Measurements from ENCODE around the gene VPS9D1.

VPS9D1 gene

DNA sequence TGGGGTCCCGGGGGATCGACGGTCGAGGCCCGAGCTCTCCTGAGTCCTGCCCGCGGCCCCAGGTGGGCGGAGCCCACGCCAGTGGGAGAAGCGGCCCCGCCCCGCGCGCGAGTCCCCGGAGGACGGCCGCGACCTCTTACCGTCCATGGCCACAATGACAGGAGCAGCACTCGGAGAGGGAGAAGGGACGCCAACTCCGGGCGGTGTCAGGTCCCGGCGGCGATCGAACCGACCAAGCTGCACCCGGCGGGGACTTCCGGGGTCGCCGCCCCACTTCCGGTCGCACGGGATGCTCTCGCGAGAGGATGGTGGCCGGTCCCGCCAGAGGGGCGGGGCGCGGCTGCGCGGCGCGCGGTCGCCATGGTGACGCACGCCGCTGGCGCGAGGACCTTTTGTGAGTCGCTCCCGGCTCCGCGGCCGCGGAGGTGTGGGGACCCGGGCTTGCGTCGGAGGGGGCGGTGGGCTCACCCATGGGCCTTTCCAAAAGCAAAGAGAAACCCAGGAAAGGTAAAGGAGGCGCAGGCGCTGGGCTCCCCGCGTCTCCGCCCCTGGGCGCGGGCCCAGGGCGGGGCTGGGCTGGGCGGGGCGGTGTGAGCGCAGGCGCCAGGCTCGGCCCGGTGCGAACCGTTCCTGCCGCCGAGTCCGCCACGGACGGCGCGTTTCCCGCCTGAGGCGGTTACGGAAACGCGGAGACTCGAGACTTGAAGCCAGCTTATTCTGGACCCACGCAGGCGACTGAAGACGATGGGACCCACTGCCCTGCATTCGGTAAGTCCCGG lies 63.1 kb downstream of the VPS9D1 start, which contains the start of the genes CHMP1A and SPATA33:
TSS of gene CHMP1A (minus strand) at position 267 of the 779 bp plus-strand sequence. CDS start at position 147, 120 bp downstream.
TSS of gene SPATA33 (plus strand) at position 395 of the 779 bp plus-strand sequence. CDS start at position 471, 76 bp downstream.
- H3K4me3 ChIP-seq (ENCODE audit: low read depth, low read length), result peak within 1 kb of the TSS; percentile 66
- TF ChIP-seq, protein P1, sequence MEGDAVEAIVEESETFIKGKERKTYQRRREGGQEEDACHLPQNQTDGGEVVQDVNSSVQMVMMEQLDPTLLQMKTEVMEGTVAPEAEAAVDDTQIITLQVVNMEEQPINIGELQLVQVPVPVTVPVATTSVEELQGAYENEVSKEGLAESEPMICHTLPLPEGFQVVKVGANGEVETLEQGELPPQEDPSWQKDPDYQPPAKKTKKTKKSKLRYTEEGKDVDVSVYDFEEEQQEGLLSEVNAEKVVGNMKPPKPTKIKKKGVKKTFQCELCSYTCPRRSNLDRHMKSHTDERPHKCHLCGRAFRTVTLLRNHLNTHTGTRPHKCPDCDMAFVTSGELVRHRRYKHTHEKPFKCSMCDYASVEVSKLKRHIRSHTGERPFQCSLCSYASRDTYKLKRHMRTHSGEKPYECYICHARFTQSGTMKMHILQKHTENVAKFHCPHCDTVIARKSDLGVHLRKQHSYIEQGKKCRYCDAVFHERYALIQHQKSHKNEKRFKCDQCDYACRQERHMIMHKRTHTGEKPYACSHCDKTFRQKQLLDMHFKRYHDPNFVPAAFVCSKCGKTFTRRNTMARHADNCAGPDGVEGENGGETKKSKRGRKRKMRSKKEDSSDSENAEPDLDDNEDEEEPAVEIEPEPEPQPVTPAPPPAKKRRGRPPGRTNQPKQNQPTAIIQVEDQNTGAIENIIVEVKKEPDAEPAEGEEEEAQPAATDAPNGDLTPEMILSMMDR (IDR thresholded peaks at IDR 0.05; ENCODE audit: low read depth, low read length, missing control alignments), result no peak
- DNase-seq (ENCODE audit: low read depth), result peak; percentile 57
